ENCODE results near the gene C6orf132.

- TF ChIP-seq POLR2A (IDR thresholded peaks at IDR 0.05) (no peak), CTCF (IDR thresholded peaks at IDR 0.05) (no peak), EP300 (IDR thresholded peaks at IDR 0.05) (no peak)
These were observed 51.4 kb downstream of the C6orf132 start for GRCh38 chr6:42090819-42091717.
